Upper lobe of left lung (tissue), 4 donors: ENCODE measurements around the gene DMRT2.

Experiments used
- EP300 ChIP-seq, 4 donors: sonication (generic); formaldehyde crosslinking; IDR thresholded peaks; one replicate each; pipeline ENCODE4 v1.5.1; 2017; ENCODE audit warnings: antibody characterized with exemption in 4 of 4, control low read depth in 2 of 4
- POLR2A ChIP-seq, 4 donors: fragments of 450-650 bp; IDR thresholded peaks; one replicate each; pipeline ENCODE4 v1.5.1; 2016 to 2017; ENCODE audit warnings: antibody characterized with exemption in 4 of 4, mild to moderate bottlenecking in 2 of 4
- TF ChIP-seq, protein P1 (sequence below), 6 experiments: fragments of 450-650 bp in 4 of 6; fragments of 200-600 bp in 2 of 6; sonication (generic) in 2 of 6; IDR thresholded peaks; one replicate each; pipeline ENCODE4 v1.5.1; 2016 to 2019; ENCODE audit warnings: antibody characterized with exemption in 6 of 6

DNA sequence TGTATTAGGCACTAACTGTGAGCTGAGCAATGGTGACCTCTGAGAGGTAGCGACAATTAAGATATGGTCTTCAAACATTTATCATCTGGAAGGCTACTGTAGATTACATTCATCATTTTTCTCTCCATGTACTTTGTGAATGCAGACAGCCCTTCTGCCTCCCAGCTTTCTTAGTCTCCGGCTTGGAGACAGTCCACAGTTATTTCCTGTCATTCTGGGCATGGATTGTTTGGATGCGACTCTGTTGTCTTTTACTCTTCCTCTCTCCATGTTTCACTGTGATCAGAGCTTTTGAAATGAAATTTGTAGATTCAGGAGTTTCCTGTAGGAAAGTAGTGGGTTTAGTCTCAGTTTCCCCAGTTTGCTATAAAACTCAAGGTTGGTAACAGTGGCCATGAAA lies 20.5 kb downstream of the DMRT2 start:
- no peak for TF ChIP-seq POLR2A (IDR thresholded peaks at IDR 0.05)
- TF ChIP-seq, protein P1, sequence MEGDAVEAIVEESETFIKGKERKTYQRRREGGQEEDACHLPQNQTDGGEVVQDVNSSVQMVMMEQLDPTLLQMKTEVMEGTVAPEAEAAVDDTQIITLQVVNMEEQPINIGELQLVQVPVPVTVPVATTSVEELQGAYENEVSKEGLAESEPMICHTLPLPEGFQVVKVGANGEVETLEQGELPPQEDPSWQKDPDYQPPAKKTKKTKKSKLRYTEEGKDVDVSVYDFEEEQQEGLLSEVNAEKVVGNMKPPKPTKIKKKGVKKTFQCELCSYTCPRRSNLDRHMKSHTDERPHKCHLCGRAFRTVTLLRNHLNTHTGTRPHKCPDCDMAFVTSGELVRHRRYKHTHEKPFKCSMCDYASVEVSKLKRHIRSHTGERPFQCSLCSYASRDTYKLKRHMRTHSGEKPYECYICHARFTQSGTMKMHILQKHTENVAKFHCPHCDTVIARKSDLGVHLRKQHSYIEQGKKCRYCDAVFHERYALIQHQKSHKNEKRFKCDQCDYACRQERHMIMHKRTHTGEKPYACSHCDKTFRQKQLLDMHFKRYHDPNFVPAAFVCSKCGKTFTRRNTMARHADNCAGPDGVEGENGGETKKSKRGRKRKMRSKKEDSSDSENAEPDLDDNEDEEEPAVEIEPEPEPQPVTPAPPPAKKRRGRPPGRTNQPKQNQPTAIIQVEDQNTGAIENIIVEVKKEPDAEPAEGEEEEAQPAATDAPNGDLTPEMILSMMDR (IDR thresholded peaks at IDR 0.05) = no peak
- no peak for TF ChIP-seq EP300 (IDR thresholded peaks at IDR 0.05)
